ENCODE results near the gene CALCOCO2.

CALCOCO2 gene

GRCh38 chr17:48894886-48895285 is 64.1 kb downstream of the CALCOCO2 start:
- Histone ChIP-seq H3K9me3 (ENCODE audit: control insufficient read depth in 2 of 2, low read length in 2 of 2) (no peaks in the 10 kb centered on the region), H3K27me3 (ENCODE audit: control insufficient read depth in 2 of 2, insufficient read depth in 2 of 2, low read length in 2 of 2) (no peaks in the 10 kb centered on the region), H3K36me3 (ENCODE audit: control insufficient read depth in 2 of 2, insufficient read depth in 2 of 2, low read length in 2 of 2) (peaks cover 26 to 30% of the 10 kb centered on the region in 2 donors), H3K27ac (ENCODE audit: low read depth in 2 of 2, low read length in 2 of 2) (peak overlapping the region; percentile 1 to 34), H3K9ac (ENCODE audit: low read depth in 1 of 2, low read length in 2 of 2) (peak overlapping the region in 1 of 2 donors; percentile 3), H3K4me1 (ENCODE audit: control insufficient read depth in 2 of 2, insufficient read depth in 2 of 2, low read length in 2 of 2) (peaks cover 18 to 23% of the 10 kb centered on the region in 2 donors), H3K4me3 (ENCODE audit: low read length in 2 of 2) (no peak overlapping the region)

GRCh38 chr17:48901241-48901640 is 70.4 kb downstream of the CALCOCO2 start:
- Histone ChIP-seq H3K4me3 (ENCODE audit: low read length in 2 of 2) (no peak overlapping the region), H3K9me3 (ENCODE audit: control insufficient read depth in 2 of 2, low read length in 2 of 2) (no peaks in the 10 kb centered on the region), H3K36me3 (ENCODE audit: control insufficient read depth in 2 of 2, insufficient read depth in 2 of 2, low read length in 2 of 2) (peaks cover 13 to 18% of the 10 kb centered on the region in 2 donors), H3K4me1 (ENCODE audit: control insufficient read depth in 2 of 2, insufficient read depth in 2 of 2, low read length in 2 of 2) (no peaks in the 10 kb centered on the region), H3K27me3 (ENCODE audit: control insufficient read depth in 2 of 2, insufficient read depth in 2 of 2, low read length in 2 of 2) (no peaks in the 10 kb centered on the region), H3K27ac (ENCODE audit: low read depth in 2 of 2, low read length in 2 of 2) (no peak overlapping the region), H3K9ac (ENCODE audit: low read depth in 1 of 2, low read length in 2 of 2) (no peak overlapping the region)

DNA sequence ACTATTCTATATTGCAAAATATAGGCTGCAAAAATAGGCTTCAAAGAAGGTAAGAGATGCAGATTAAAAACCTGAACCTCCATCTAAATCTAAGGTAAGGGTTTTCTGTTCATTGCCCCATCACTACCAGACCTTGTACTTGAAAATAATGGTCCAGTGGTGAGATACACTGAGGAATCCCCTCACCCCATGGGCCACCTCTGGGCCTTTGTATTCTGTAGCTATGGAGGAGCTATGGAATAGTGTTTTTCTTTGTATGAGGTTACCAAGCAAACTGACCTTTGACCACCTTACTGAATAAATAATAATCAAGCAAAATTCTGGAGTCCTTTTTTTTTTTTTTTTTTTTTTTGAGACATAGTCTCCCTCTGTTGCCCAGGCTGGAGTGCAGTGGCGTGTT is 72.6 kb downstream of the CALCOCO2 start:
- peaks cover 4 to 5% of the 10 kb centered on the region in 2 donors for H3K4me1 ChIP-seq (ENCODE audit: control insufficient read depth in 2 of 2, insufficient read depth in 2 of 2, low read length in 2 of 2)
- H3K9me3 ChIP-seq (ENCODE audit: control insufficient read depth in 2 of 2, low read length in 2 of 2): no peaks in the 10 kb centered on the region
- no peak overlapping the region for H3K9ac ChIP-seq (ENCODE audit: low read depth in 1 of 2, low read length in 2 of 2)
- H3K27me3 ChIP-seq (ENCODE audit: control insufficient read depth in 2 of 2, insufficient read depth in 2 of 2, low read length in 2 of 2): no peaks in the 10 kb centered on the region
- no peak overlapping the region for H3K4me3 ChIP-seq (ENCODE audit: low read length in 2 of 2)
- H3K27ac ChIP-seq (ENCODE audit: low read depth in 2 of 2, low read length in 2 of 2): no peak overlapping the region
- H3K36me3 ChIP-seq (ENCODE audit: control insufficient read depth in 2 of 2, insufficient read depth in 2 of 2, low read length in 2 of 2): peaks cover 2% of the 10 kb centered on the region in 2 donors

DNA sequence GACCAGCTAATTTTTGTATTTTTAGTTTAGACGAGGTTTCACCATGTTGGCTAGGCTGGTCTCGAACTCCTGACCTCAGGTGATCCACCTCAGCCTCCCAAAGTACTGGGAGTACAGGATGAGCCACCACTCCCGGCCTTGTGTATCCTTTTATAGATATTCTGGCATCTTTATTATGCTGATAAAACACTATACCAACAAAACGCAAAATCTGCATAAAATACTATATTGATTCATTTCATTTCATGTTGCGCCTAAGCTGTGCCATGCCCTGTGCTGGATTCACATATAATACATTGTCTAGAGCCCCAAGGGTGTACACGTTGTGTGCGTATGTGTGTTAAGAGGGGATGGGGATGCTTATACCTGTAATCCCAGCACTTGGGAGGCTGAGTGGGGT is 73.6 kb downstream of the CALCOCO2 start:
- Histone ChIP-seq H3K9ac (ENCODE audit: low read depth in 1 of 2, low read length in 2 of 2) (no peak overlapping the region), H3K27me3 (ENCODE audit: control insufficient read depth in 2 of 2, insufficient read depth in 2 of 2, low read length in 2 of 2) (no peaks in the 10 kb centered on the region), H3K4me1 (ENCODE audit: control insufficient read depth in 2 of 2, insufficient read depth in 2 of 2, low read length in 2 of 2) (peaks cover 4 to 8% of the 10 kb centered on the region in 2 donors), H3K4me3 (ENCODE audit: low read length in 2 of 2) (no peak overlapping the region), H3K9me3 (ENCODE audit: control insufficient read depth in 2 of 2, low read length in 2 of 2) (no peaks in the 10 kb centered on the region), H3K36me3 (ENCODE audit: control insufficient read depth in 2 of 2, insufficient read depth in 2 of 2, low read length in 2 of 2) (no peaks in the 10 kb centered on the region), H3K27ac (ENCODE audit: low read depth in 2 of 2, low read length in 2 of 2) (no peak overlapping the region)

GRCh38 chr17:48905987-48906515 is 75.2 kb downstream of the CALCOCO2 start:
- Histone ChIP-seq H3K4me1 (ENCODE audit: control insufficient read depth in 2 of 2, insufficient read depth in 2 of 2, low read length in 2 of 2) (peaks cover 15 to 20% of the 10 kb centered on the region in 2 donors), H3K4me3 (ENCODE audit: low read length in 2 of 2) (no peak overlapping the region)

DNA sequence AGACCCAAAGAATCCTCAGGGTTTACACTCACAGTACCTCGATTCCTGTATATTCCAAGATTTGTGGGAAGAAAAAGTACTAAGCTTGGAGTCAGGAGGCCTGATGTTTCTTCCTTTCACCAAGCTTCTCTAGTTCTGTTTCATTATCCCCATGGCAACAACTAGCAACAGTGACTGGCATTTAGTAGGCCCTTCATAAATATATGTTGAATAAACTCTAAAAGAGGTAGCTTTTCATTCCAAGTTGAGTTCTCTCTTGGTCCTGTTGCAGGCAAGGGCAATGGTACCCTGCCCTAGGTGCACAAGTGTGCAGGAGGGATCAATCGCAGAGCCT is 76.8 kb downstream of the CALCOCO2 start:
- no peaks in the 10 kb centered on the region for H3K27me3 ChIP-seq (ENCODE audit: control insufficient read depth in 2 of 2, insufficient read depth in 2 of 2, low read length in 2 of 2)
- peak overlapping the region; percentile 80 to 88 for H3K4me3 ChIP-seq (ENCODE audit: low read length in 2 of 2)
- H3K27ac ChIP-seq (ENCODE audit: low read depth in 2 of 2, low read length in 2 of 2): peak overlapping the region; percentile 83 to 86
- H3K9ac ChIP-seq (ENCODE audit: low read depth in 1 of 2, low read length in 2 of 2): peak overlapping the region; percentile 76 to 78
- peaks cover 15 to 20% of the 10 kb centered on the region in 2 donors for H3K4me1 ChIP-seq (ENCODE audit: control insufficient read depth in 2 of 2, insufficient read depth in 2 of 2, low read length in 2 of 2)
- H3K36me3 ChIP-seq (ENCODE audit: control insufficient read depth in 2 of 2, insufficient read depth in 2 of 2, low read length in 2 of 2): peaks cover 15 to 18% of the 10 kb centered on the region in 2 donors
- no peaks in the 10 kb centered on the region for H3K9me3 ChIP-seq (ENCODE audit: control insufficient read depth in 2 of 2, low read length in 2 of 2)

More at GRCh38 chr17:48905987-48906515, 75.2 kb downstream of the CALCOCO2 start:
- peaks cover 7 to 9% of the 10 kb centered on the region in 2 donors for H3K36me3 ChIP-seq (ENCODE audit: control insufficient read depth in 2 of 2, insufficient read depth in 2 of 2, low read length in 2 of 2)
- H3K27me3 ChIP-seq (ENCODE audit: control insufficient read depth in 2 of 2, insufficient read depth in 2 of 2, low read length in 2 of 2): no peaks in the 10 kb centered on the region
- no peak overlapping the region for H3K27ac ChIP-seq (ENCODE audit: low read depth in 2 of 2, low read length in 2 of 2)
- H3K9ac ChIP-seq (ENCODE audit: low read depth in 1 of 2, low read length in 2 of 2): no peak overlapping the region
- no peaks in the 10 kb centered on the region for H3K9me3 ChIP-seq (ENCODE audit: control insufficient read depth in 2 of 2, low read length in 2 of 2)

GRCh38 chr17:48908047-48908843 is 77.4 kb downstream of the CALCOCO2 start, which contains the start of gene UBE2Z:
TSS of gene UBE2Z (plus strand) at chr17:48908407. CDS start at chr17:48908504, 97 bp downstream.
- Histone ChIP-seq H3K36me3 (ENCODE audit: control insufficient read depth in 2 of 2, insufficient read depth in 2 of 2, low read length in 2 of 2) (peaks cover 17 to 24% of the 10 kb centered on the region in 2 donors), H3K9me3 (ENCODE audit: control insufficient read depth in 2 of 2, low read length in 2 of 2) (no peaks in the 10 kb centered on the region), H3K9ac (ENCODE audit: low read depth in 1 of 2, low read length in 2 of 2) (peak within 1 kb of the TSS; percentile 76 to 78), H3K4me1 (ENCODE audit: control insufficient read depth in 2 of 2, insufficient read depth in 2 of 2, low read length in 2 of 2) (peaks cover 15 to 20% of the 10 kb centered on the region in 2 donors), H3K4me3 (ENCODE audit: low read length in 2 of 2) (peak within 1 kb of the TSS; percentile 80 to 88), H3K27ac (ENCODE audit: low read depth in 2 of 2, low read length in 2 of 2) (peak within 1 kb of the TSS; percentile 83 to 86), H3K27me3 (ENCODE audit: control insufficient read depth in 2 of 2, insufficient read depth in 2 of 2, low read length in 2 of 2) (no peaks in the 10 kb centered on the region)

- Histone ChIP-seq H3K4me3 (ENCODE audit: low read length in 2 of 2) (peak overlapping the region; percentile 80 to 88), H3K9me3 (ENCODE audit: control insufficient read depth in 2 of 2, low read length in 2 of 2) (no peaks in the 10 kb centered on the region), H3K27ac (ENCODE audit: low read depth in 2 of 2, low read length in 2 of 2) (peak overlapping the region; percentile 83 to 86), H3K4me1 (ENCODE audit: control insufficient read depth in 2 of 2, insufficient read depth in 2 of 2, low read length in 2 of 2) (peaks cover 15 to 20% of the 10 kb centered on the region in 2 donors), H3K36me3 (ENCODE audit: control insufficient read depth in 2 of 2, insufficient read depth in 2 of 2, low read length in 2 of 2) (peaks cover 22 to 27% of the 10 kb centered on the region in 2 donors), H3K27me3 (ENCODE audit: control insufficient read depth in 2 of 2, insufficient read depth in 2 of 2, low read length in 2 of 2) (no peaks in the 10 kb centered on the region), H3K9ac (ENCODE audit: low read depth in 1 of 2, low read length in 2 of 2) (peak overlapping the region; percentile 68 to 78)
Observed at GRCh38 chr17:48908853-48909394, 78.1 kb downstream of the CALCOCO2 start.

GRCh38 chr17:48909783-48910182 is 78.9 kb downstream of the CALCOCO2 start:
- no peak overlapping the region for H3K27ac ChIP-seq (ENCODE audit: low read depth in 2 of 2, low read length in 2 of 2)
- H3K9ac ChIP-seq (ENCODE audit: low read depth in 1 of 2, low read length in 2 of 2): no peak overlapping the region
- H3K36me3 ChIP-seq (ENCODE audit: control insufficient read depth in 2 of 2, insufficient read depth in 2 of 2, low read length in 2 of 2): peaks cover 28 to 30% of the 10 kb centered on the region in 2 donors
- H3K9me3 ChIP-seq (ENCODE audit: control insufficient read depth in 2 of 2, low read length in 2 of 2): no peaks in the 10 kb centered on the region
- peaks cover 15 to 20% of the 10 kb centered on the region in 2 donors for H3K4me1 ChIP-seq (ENCODE audit: control insufficient read depth in 2 of 2, insufficient read depth in 2 of 2, low read length in 2 of 2)
- peak overlapping the region in 1 of 2 donors; percentile 88 for H3K4me3 ChIP-seq (ENCODE audit: low read length in 2 of 2)
- no peaks in the 10 kb centered on the region for H3K27me3 ChIP-seq (ENCODE audit: control insufficient read depth in 2 of 2, insufficient read depth in 2 of 2, low read length in 2 of 2)

- Histone ChIP-seq H3K27ac (ENCODE audit: low read depth in 2 of 2, low read length in 2 of 2) (no peak overlapping the region), H3K4me1 (ENCODE audit: control insufficient read depth in 2 of 2, insufficient read depth in 2 of 2, low read length in 2 of 2) (peaks cover 18 to 20% of the 10 kb centered on the region in 2 donors), H3K4me3 (ENCODE audit: low read length in 2 of 2) (no peak overlapping the region)
Observed at GRCh38 chr17:48910370-48910769, 79.5 kb downstream of the CALCOCO2 start.

More at GRCh38 chr17:48910370-48910769, 79.5 kb downstream of the CALCOCO2 start:
- H3K36me3 ChIP-seq (ENCODE audit: control insufficient read depth in 2 of 2, insufficient read depth in 2 of 2, low read length in 2 of 2): peaks cover 28 to 33% of the 10 kb centered on the region in 2 donors
- H3K27me3 ChIP-seq (ENCODE audit: control insufficient read depth in 2 of 2, insufficient read depth in 2 of 2, low read length in 2 of 2): no peaks in the 10 kb centered on the region
- H3K9ac ChIP-seq (ENCODE audit: low read depth in 1 of 2, low read length in 2 of 2): no peak overlapping the region
- H3K9me3 ChIP-seq (ENCODE audit: control insufficient read depth in 2 of 2, low read length in 2 of 2): no peaks in the 10 kb centered on the region
